RCC 7860 (cell line): ENCODE data around the gene MEG3.

Source experiments
- DNase-seq: peaks from one replicate; pipeline ENCODE4 v3.0.0-alpha.2; 2015; ENCODE audit warnings: low spot score
- FAIRE-seq: peaks from 2 replicates; lab custom pipeline; 2012; peaks lifted over from hg19 to GRCh38; lab: Jason Lieb, UNC

MEG3 gene

DNA sequence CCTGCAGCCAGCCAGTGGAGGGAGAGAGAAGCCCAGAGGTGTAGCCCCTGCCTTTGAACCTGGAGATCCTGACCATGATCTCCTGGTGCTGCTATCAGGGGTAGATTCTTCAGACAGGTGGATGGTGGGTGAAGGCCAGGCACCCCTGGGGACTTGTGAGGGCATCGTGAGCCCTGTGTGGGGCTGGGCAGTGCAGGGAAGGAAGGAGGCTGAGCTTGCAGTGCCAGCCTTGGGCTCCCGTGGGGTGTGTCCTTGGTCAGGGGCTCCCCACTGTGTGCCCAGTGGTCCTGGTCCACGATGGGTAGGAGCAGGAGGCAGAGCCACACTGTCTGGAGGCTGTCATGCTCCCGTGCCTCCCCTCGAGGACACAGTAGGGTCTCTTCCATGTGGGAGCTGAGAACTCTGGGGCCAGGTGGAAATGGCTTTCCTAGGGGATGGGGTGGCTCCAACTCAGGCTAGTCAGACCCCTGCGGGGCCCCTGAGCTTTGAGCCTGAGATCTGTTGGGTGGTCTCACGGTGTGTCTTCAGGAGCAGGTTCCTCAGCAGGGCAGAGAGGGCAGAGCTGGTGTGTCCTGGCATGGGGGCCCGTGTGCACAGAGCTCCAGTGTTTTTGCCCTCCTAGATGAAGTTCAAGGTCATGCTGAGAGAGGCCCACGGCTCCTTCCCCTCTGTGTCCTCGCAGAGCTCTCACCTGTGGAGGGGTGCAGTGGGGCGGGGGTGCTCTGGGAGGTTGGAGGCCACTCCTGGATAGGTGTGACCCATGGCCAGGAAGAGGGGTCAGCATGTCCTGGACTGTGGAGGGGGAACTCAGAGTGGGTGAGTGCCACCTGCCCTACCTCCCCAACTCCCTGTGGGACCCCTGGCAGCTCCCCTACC lies 52.6 kb downstream of the MEG3 start:
- no peak for FAIRE-seq
- no peak for DNase-seq

GRCh38 chr14:100879194-100879593 lies 53.3 kb downstream of the MEG3 start:
- no peak for FAIRE-seq
- no peak for DNase-seq

GRCh38 chr14:100879782-100880181 lies 53.9 kb downstream of the MEG3 start:
- no peak for FAIRE-seq
- no peak for DNase-seq

DNA sequence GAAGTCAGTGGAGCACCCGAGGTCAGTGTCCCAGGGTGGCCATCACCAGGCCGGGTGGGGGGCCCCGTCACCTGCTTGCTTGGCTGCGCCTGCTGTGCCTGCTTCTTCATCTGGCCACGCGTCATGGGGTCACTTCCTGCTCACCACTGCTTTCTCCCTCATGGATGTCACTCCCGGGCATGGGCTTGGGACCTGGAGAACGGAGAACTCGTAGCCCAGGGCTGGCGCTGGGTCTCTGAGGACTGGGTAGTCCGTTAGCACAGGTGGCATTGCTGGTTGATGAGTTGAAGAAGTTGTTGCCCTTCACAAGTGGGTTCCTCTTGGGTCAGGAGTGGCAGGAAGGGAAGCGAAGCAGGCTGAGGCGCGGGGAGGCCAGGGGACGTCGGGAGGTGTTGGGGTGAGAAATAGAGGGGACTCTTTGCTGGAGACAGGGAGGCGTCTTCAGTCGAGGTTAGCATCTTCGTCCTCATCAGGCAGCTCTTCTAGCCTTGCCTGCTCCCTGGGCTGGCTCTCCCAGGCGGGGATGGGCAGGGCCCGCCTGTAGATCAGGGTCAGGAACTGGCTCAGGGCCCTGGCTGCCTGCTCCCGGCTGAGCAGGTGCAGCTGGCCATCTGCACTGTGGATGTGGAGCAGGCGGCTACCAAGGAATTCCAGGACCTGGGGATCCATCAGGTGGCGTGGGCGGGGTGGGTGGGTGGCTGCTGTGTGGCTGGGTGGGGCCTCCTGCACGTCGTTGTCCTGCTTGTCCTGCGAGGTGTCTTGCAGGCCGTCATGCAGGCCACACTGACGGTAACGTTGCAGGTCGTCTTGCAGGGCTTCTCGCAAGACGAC lies 54.6 kb downstream of the MEG3 start:
- no peak for FAIRE-seq
- no peak for DNase-seq

GRCh38 chr14:100881211-100882025 lies 55.5 kb downstream of the MEG3 start:
- DNase-seq, result no peak
- FAIRE-seq, result no peak

- no peak for DNase-seq
- no peak for FAIRE-seq
Observed at GRCh38 chr14:100882026-100882967, 56.4 kb downstream of the MEG3 start.

DNA sequence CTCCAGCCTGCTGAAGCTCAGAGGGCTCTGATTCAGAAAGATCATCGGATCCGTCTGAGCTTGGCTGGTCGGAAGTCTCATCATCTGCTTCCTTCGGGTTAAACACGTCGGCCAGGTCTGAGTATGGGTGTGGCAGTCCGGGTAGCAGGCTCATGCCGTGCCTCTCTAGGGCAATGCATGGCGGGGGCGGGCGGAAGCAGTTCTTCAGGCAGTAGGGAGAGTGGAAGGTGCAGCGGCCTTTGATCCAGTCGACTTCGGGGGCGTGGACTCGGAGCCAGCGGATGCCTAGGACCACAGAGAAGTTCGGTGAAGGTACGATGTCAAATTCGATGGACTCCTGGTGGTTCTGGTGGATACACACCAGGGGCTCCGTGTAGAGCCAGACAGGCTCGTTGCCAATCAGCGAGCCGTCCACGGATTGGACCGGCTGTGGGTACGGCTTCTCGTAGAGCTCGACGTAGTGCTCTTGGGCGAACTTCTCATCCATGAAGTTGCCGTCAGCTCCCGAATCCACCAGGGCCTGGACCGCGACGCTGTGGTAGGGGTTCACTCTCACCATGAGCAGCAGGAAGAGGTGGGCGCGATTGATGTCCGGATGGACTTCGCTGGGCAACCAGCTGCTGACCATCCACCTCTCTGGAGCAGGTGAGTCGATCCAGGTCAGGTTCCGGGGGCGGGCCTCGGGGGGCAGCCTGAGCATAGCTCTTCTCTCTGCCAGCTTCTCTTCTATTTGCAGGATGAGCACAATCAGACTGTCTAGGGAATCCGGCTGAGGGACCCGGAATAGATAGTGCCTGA lies 57.3 kb downstream of the MEG3 start:
- DNase-seq, result no peak
- FAIRE-seq, result no peak

GRCh38 chr14:100883789-100884101 lies 57.8 kb downstream of the MEG3 start:
- DNase-seq, result no peak

DNA sequence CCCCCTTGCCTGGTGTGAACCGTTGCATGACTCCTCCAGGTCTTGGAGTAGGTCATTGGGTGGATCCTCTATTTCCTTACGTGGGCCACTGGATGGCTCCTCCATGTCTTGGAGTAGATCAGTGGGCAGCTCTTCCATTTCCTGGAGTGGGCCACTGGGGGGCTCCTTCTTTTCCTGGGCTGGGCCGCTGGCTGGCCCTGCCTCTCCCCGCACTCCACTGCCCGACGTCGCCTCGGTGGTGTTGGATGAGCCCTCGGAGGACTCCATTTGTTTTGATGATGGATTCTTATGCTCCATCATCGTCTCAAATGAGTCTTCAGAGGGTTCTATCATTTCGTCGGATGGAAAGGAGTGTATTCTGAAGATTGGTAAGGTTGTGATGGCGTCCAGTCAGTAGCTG lies 58.5 kb downstream of the MEG3 start:
- FAIRE-seq (no peak), DNase-seq (no peak)

More at GRCh38 chr14:100883789-100884101, 57.8 kb downstream of the MEG3 start:
- no peak for FAIRE-seq

DNA sequence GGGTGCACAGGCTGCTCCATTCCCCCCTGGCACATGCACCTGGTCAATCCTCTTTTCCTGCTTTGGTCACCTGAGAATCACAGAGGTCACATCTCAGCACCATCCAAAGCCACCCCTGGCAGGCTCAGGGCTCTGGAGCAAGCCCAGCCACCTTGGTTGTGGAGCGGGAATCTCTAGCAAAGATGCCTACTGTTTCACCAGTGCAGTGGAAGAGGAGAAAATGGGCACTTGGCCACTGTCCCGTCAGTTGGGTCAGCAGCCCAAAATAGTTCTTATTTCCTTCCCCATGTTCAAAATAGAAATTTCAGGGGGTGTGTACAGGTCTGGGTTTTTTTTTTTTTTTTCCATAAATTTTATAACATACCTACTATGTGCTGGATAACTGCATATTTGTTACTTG lies 59.3 kb downstream of the MEG3 start:
- DNase-seq, result no peak

GRCh38 chr14:100885617-100886016 lies 59.7 kb downstream of the MEG3 start:
- no peak for DNase-seq
- no peak for FAIRE-seq

More for the DNA sequence above, 59.3 kb downstream of the MEG3 start:
- FAIRE-seq, result no peak

- DNase-seq (no peak), FAIRE-seq (no peak)
Observed at GRCh38 chr14:100887728-100888335, 61.9 kb downstream of the MEG3 start.

DNA sequence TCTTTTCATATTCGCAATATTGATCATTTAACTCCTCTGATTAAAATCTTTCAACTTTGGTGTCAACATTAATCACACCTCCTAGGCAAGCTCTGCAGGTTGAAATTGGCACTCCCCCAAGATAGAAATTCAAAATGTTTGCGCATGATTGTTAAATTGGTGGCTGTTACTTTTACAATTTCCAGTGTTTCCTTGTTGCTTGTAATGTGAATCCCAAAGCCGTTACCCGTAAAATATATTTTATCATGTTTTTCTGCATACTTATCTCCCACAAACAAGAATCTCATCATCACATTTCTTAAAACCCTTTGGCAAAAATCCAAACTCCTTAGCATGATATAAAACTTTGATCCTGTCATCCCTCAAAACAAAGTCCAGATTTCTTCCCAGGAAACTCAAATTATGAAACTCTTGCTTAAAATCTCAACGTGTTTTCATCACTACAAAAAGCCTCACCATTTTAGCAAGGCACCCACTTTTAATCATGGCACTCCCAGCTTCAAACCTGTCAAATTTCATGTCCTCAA lies 62.9 kb downstream of the MEG3 start:
- no peak for DNase-seq

GRCh38 chr14:100889641-100890040 lies 63.7 kb downstream of the MEG3 start:
- FAIRE-seq, result no peak
- no peak for DNase-seq

More for the DNA sequence above, 62.9 kb downstream of the MEG3 start:
- FAIRE-seq, result no peak

DNA sequence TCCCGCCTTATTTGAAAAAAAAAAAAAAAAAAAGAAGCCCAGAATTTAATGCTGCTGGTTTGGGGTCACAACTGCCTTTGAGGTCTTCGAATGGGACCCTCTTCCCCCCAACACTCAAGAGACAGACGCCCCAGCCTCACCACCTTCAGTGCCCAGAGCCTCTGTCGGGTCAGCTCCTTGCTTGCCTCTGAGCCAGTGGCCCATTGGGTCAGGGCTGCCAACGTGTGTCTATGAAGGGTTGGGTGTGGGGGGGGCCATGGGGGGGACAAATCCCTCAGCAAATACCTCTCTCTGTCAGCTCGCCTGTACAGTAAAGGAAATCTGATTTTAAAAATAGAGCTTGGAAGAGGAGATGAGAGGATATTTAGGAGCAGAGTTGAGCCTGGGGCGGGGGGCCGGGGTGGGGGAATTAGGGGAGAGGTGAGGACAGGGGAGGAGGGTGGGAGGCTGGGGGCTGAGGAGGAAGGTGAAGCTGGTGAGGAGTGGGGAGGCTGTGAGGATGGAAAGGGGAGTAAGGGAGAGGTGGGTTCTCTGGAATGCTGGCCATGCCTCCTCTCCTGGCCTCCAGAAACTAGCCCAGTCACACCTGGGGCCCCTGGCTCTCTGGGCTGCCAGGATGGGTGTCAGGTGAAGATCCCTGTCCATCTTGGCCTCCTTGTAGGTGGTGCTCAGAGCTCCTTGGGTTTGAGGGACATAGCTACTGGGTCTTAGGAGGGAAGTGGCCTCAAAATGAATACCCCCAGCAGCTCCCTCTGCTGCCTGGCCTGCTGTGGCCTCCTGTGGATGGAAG lies 64.3 kb downstream of the MEG3 start:
- no peak for FAIRE-seq

GRCh38 chr14:100891051-100891450 lies 65.1 kb downstream of the MEG3 start:
- no peak for FAIRE-seq
- no peak for DNase-seq

More for the DNA sequence above, 64.3 kb downstream of the MEG3 start:
- DNase-seq, result no peak

DNA sequence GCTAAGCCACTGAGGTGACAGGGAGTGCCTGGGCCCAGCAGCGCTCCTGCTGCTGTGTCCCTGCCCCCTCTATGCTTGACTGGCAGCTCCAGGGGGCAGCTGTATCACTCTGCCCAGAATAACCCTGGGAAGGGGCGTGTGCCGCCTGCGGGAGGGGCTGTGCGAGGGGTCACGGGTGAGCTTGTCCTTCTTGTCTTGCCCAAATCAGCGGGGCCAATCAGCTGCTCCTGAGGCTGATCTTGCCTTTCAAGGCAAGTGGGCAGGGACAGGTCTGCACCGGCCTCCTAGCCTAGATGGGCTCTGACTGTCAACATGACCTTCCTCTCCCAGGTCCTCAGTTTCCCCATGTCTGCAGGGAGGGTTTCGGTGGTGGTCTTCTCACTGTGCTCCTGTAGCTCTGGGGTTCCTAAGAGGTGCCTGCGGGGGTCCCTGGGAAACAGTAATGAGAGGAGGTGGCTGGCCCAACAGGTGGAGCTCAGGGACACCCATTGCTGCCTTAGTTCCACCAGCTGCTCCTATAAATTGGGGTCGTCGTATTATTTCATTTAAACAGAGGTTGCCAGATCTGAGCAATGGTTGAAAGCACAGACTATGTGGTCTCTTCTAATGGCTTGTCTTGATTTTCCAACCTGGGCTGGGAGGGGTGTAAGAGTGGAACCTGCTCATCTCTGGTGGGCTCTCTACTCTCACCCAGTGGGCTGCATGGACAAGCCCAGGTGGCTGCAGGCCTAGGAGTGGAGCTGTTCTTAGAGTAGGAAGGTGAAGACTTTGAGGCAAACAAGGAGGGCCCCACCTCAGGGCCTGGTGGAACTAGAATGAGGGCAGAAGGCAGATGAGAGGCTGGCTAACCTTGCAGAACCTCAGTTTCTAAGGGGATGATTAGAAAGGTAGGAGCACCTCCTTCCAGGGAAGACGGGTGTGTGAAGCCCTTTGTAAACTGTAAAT lies 65.9 kb downstream of the MEG3 start:
- FAIRE-seq (no peak), DNase-seq (no peak)
